Mammary epithelial cell (primary cell): ENCODE results near the gene SLC34A1.

ENCODE experiments used
- CTCF ChIP-seq, 2 donors: IDR thresholded peaks in 1 of 2; conservative IDR thresholded peaks in 1 of 2; 2 replicates each; pipeline ENCODE4 v1.5.1; 2011 to 2012; ENCODE audit warnings: inconsistent platforms in 2 of 2, low read length in 2 of 2, mild to moderate bottlenecking in 2 of 2, control low read depth in 1 of 2, low read depth in 1 of 2; ENCODE audit not compliant: insufficient read depth in 1 of 2; ENCODE audit errors: extremely low read depth in 1 of 2
- EZH2 ChIP-seq: IDR thresholded peaks from 2 replicates; pipeline ENCODE4 v1.6.1; 2012; ENCODE audit warnings: low read length, inconsistent platforms, borderline replicate concordance

GRCh38 chr5:177334781-177335700 is 49.2 kb upstream of the SLC34A1 start:
- TF ChIP-seq CTCF (conservative IDR thresholded peaks at IDR 0.05 in 1 of 2, IDR thresholded peaks at IDR 0.05 in 1 of 2; ENCODE audit: extremely low read depth in 1 of 2, insufficient read depth in 1 of 2, low read depth in 1 of 2, low read length in 2 of 2) (no peak), EZH2 (no peak)
